IMR-90 (cell line): ENCODE data around the gene AMDHD2. TPM values are rescaled to one million over a fixed set of nuclear protein-coding genes. Genes with fewer than 3 reads are reported as not detected.
A peak's percentile ranks its signal among the peaks of the same experiment; 100 is the strongest.

Source experiments
- ATAC-seq: fragments of 200-7000 bp; cut with Tn5 transposase; 2 replicates; pipeline ENCODE4 v1.9.1; 2020; ENCODE audit warnings: low read depth, mild to moderate bottlenecking, moderate library complexity
- BruUV-seq: library from RNA; stranded (reverse); fragments of 400-500 nt; replicated peaks from 2 replicates; lab custom pipeline; 2021; lab: Mats Ljungman, UMichigan
- CTCF ChIA-PET: fragments of 300-600 bp; formaldehyde crosslinking; extraction: SDS; loops from one replicate; lab custom pipeline; 2021; ENCODE audit warnings: antibody characterized with exemption; lab: Yijun Ruan, JAX
- POLR2A ChIA-PET: fragments of 300-600 bp; sonication (Branson Sonifier 250); formaldehyde crosslinking; loops from one replicate; lab custom pipeline; 2022; ENCODE audit warnings: antibody characterized with exemption; ENCODE audit not compliant: unreplicated experiment; lab: Charles Lee
- DNase-seq: peaks from one replicate; pipeline ENCODE4 v3.0.0; 2013
- H2AFZ ChIP-seq: replicated peaks from 2 replicates; pipeline ENCODE3; 2013; ENCODE audit warnings: low read length, mild to moderate bottlenecking; ENCODE audit not compliant: poor library complexity
- H2AK5ac ChIP-seq: 2 replicates; pipeline ENCODE4 v1.6.1; 2013; ENCODE audit warnings: low read depth, low read length, inconsistent platforms
- H2AK9ac ChIP-seq: replicated peaks from 2 replicates; pipeline ENCODE3; 2013; ENCODE audit warnings: mild to moderate bottlenecking, low read depth, low read length, moderate library complexity; ENCODE audit not compliant: poor library complexity
- H2BK120ac ChIP-seq: 2 replicates; pipeline ENCODE4 v1.6.1; 2013; ENCODE audit warnings: low read depth, low read length, inconsistent platforms
- H2BK15ac ChIP-seq: 3 replicates; pipeline ENCODE4 v1.6.1; 2013; ENCODE audit warnings: low read depth, low read length, inconsistent platforms
- H2BK20ac ChIP-seq: 2 replicates; pipeline ENCODE4 v1.6.1; 2013; ENCODE audit warnings: low read depth, mild to moderate bottlenecking, inconsistent platforms, low read length, moderate library complexity
- H2BK5ac ChIP-seq: 2 replicates; pipeline ENCODE4 v1.6.1; 2013; ENCODE audit warnings: mild to moderate bottlenecking, low read depth, low read length, inconsistent platforms; ENCODE audit not compliant: poor library complexity, severe bottlenecking
- H3K14ac ChIP-seq: replicated peaks from 2 replicates; pipeline ENCODE4 v1.6.1; 2013; ENCODE audit warnings: low read depth, low read length, inconsistent platforms
- H3K18ac ChIP-seq: 2 replicates; pipeline ENCODE4 v1.6.1; 2013; ENCODE audit warnings: low read depth, low read length, control low read depth
- H3K23ac ChIP-seq: 2 replicates; pipeline ENCODE4 v1.6.1; 2013; ENCODE audit warnings: low read depth, low read length, inconsistent platforms
- H3K27ac ChIP-seq: 2 replicates; pipeline ENCODE4 v1.5.1; 2013; ENCODE audit warnings: mild to moderate bottlenecking, control low read depth, low read length; ENCODE audit not compliant: insufficient read depth
- H3K27me3 ChIP-seq: 2 replicates; pipeline ENCODE4 v1.6.1; 2013; ENCODE audit warnings: low read length; ENCODE audit not compliant: control insufficient read depth, insufficient read depth
- H3K36me3 ChIP-seq: 2 replicates; pipeline ENCODE4 v1.6.1; 2013; ENCODE audit warnings: low read length, mixed read lengths; ENCODE audit not compliant: control insufficient read depth, insufficient read depth
- H3K4ac ChIP-seq: 2 replicates; pipeline ENCODE4 v1.6.1; 2013; ENCODE audit warnings: low read depth, low read length, inconsistent platforms
- H3K4me1 ChIP-seq: 2 replicates; pipeline ENCODE4 v1.6.1; 2013; ENCODE audit warnings: low read length, mixed read lengths; ENCODE audit not compliant: control insufficient read depth, insufficient read depth
- H3K4me2 ChIP-seq: 2 replicates; pipeline ENCODE4 v1.6.1; 2013; ENCODE audit warnings: low read depth, mild to moderate bottlenecking, control low read depth, low read length, moderate library complexity
- H3K4me3 ChIP-seq: 2 replicates; pipeline ENCODE4 v1.5.1; 2013; ENCODE audit warnings: low read depth, mild to moderate bottlenecking, control low read depth, low read length, moderate library complexity; ENCODE audit not compliant: insufficient read depth
- H3K56ac ChIP-seq: 2 replicates; pipeline ENCODE4 v1.6.1; 2013; ENCODE audit warnings: low read length, inconsistent platforms; ENCODE audit not compliant: insufficient read depth; ENCODE audit errors: extremely low read depth
- H3K79me1 ChIP-seq, 2 experiments: 2 replicates each; pipeline ENCODE4 v1.6.1; 2013; ENCODE audit warnings: low read length in 2 of 2, inconsistent platforms in 1 of 2, low read depth in 1 of 2
- H3K9ac ChIP-seq: 2 replicates; pipeline ENCODE4 v1.6.1; 2013; ENCODE audit warnings: low read depth, low read length, control low read depth
- H3K9me1 ChIP-seq: 2 replicates; pipeline ENCODE4 v1.6.1; 2013; ENCODE audit warnings: low read length, inconsistent platforms; ENCODE audit not compliant: insufficient read depth
- H3K9me3 ChIP-seq: 2 replicates; pipeline ENCODE4 v1.6.1; 2013; ENCODE audit warnings: low read length; ENCODE audit not compliant: control insufficient read depth, insufficient read depth
- H4K20me1 ChIP-seq: 2 replicates; pipeline ENCODE4 v1.6.1; 2013; ENCODE audit warnings: low read length, inconsistent platforms; ENCODE audit not compliant: insufficient read depth
- H4K5ac ChIP-seq: 2 replicates; pipeline ENCODE4 v1.6.1; 2013; ENCODE audit warnings: mild to moderate bottlenecking, low read depth, low read length, control low read depth
- H4K8ac ChIP-seq, 2 experiments: 2 replicates each; pipeline ENCODE4 v1.6.1; 2013; ENCODE audit warnings: low read depth in 2 of 2, low read length in 2 of 2, control low read depth in 1 of 2, inconsistent platforms in 1 of 2
- H4K91ac ChIP-seq: 2 replicates; pipeline ENCODE4 v1.6.1; 2013; ENCODE audit warnings: low read depth, low read length, inconsistent platforms; ENCODE audit not compliant: insufficient read depth
- FOS ChIP-seq: fragments of 150-350 bp; IDR thresholded peaks from 2 replicates; pipeline ENCODE4 v1.6.1; 2016; ENCODE audit warnings: low read depth, low read length
- MXI1 ChIP-seq: IDR thresholded peaks from 2 replicates; pipeline ENCODE4 v1.6.1; 2012; ENCODE audit warnings: low read depth, mild to moderate bottlenecking, low read length, moderate library complexity, borderline replicate concordance
- WGBS, 2 experiments: methylation state at CpG; one replicate each; pipeline versions ENCODE4 v1.1.5 to v1.1.7; 2013; ENCODE audit warnings: missing lambda C conversion rate in 2 of 2; ENCODE audit not compliant: insufficient read length in 1 of 2; ENCODE audit errors: extremely low coverage in 2 of 2; 5-methylcytosine and 5-hydroxymethylcytosine counted together
- dilution Hi-C: fragments of 300-500 bp; cut with HindIII; formaldehyde crosslinking; loops from one replicate; pipeline ENCODE4 v1.14.3; 2018; ENCODE audit warnings: low sequenced_read_pairs; ENCODE audit not compliant: unreplicated experiment
- in situ Hi-C: fragments of 300-500 bp; cut with MboI; formaldehyde crosslinking; loops from 3 replicates; pipeline ENCODE4 v1.14.3; 2019; ENCODE audit warnings: low sequenced_read_pairs, inconsistent platforms, mixed read lengths
- intact Hi-C: fragments of 100-400 bp; cut with micrococcal nuclease; formaldehyde crosslinking; loops from 2 replicates; pipeline ENCODE4 v1.10.0; 2022
- polyA plus RNA-seq, 3 experiments: library from polyadenylated mRNA; depleted of rRNA; stranded (reverse); fragments of >200 nt; gene quantifications; 2 replicates each; pipeline ENCODE4 v1.2.3, GENCODE V29; 2012; ENCODE audit warnings: low replicate concordance in 1 of 3
- total RNA-seq: library from RNA; depleted of rRNA; stranded (reverse); fragments of >200 nt; gene quantifications from 2 replicates; pipeline ENCODE4 v1.2.3, GENCODE V29; 2012

The AMDHD2 gene
- total and polyA plus RNA-seq, 2 of the 4 experiments (the other 2 are of a cell fraction): 10.6 to 30.3 TPM

- Histone ChIP-seq H4K20me1 (peaks cover 14% of the 10 kb centered on the region), H4K8ac (no peak overlapping the region), H2AK5ac (no peak overlapping the region), H3K27ac (no peak overlapping the region), H3K56ac (no peak overlapping the region), H3K9me1 (peaks cover 11% of the 10 kb centered on the region; the same call in 1 of the 2 replicates), H2BK20ac (no peak overlapping the region), H3K4me3 (no peak overlapping the region), H3K36me3 (no peaks in the 10 kb centered on the region), H2BK5ac (no peak overlapping the region), H3K23ac (peak overlapping the region; percentile 43; the same call in 1 of the 2 replicates), H3K27me3 (no peaks in the 10 kb centered on the region), H2BK120ac (no peak overlapping the region), H3K9ac (no peak overlapping the region), H2AFZ (no peak overlapping the region), H3K4me2 (no peak overlapping the region), H2BK15ac (no peak overlapping the region), H3K14ac (no peak overlapping the region), H3K9me3 (no peaks in the 10 kb centered on the region), H4K5ac (no peak overlapping the region), H3K79me1 (peaks cover 37 to 67% of the 10 kb centered on the region in 2 experiments), H3K4ac (0 out of 2 replicates have a peak overlapping the region, but pooled peaks have one; percentile 20), H2AK9ac (peak overlapping the region; percentile 25), H4K91ac (peak overlapping the region; percentile 36; the same call in 1 of the 2 replicates), H3K18ac (no peak overlapping the region), H3K4me1 (peaks cover 28% of the 10 kb centered on the region)
- WGBS, 2 experiments: 87% methylated on average over 7 of the region's 16 CpGs; no CpG with 5 or more reads in 1 of the 2 experiments
- TF ChIP-seq MXI1: no peak
- TF ChIP-seq FOS: no peak
- in situ Hi-C loops: no loop called here
- intact Hi-C loops: no loop called here
- CTCF ChIA-PET: no interaction called here
- POLR2A ChIA-PET: interaction anchor here (0.6 kb wide), 1 partner anchor 243 kb away, joined by 3 read pairs; no protein-coding TSS in a partner anchor
- no peak for ATAC-seq
- BruUV-seq: no TSS peak
- no peak for DNase-seq
- dilution Hi-C loops: no loop called here
Measured at GRCh38 chr16:2483939-2484897, 36.0 kb upstream of the AMDHD2 start.
